Medulla oblongata (tissue), 1 donor: ENCODE measurements around the gene RFT1.

Source experiments
- DNase-seq: peaks from one replicate; pipeline ENCODE4 v3.0.0-alpha.2; 2015; ENCODE audit errors: extremely low spot score

The RFT1 gene

DNA sequence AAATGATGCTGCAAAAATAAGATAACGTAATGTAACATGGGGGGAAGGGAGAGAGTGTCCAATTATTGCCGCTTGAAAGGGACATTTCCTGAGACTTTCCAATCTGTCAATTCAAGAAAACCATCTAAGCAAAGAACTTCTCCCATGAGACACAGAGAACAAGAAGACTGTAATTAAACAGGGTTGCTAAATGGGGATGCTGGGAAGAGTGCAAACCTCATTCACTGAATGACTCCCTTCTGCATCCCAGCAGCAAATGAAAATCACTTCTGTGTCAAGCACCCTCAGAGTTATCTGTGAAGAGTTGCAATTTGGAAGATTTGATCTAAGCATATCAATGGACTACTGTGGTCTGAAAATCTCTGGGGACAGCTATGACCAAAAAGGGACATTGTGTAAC lies 3.6 kb downstream of the RFT1 start:
- no peak for DNase-seq

GRCh38 chr3:53123953-53124352 lies 6.3 kb downstream of the RFT1 start:
- DNase-seq, result no peak

DNA sequence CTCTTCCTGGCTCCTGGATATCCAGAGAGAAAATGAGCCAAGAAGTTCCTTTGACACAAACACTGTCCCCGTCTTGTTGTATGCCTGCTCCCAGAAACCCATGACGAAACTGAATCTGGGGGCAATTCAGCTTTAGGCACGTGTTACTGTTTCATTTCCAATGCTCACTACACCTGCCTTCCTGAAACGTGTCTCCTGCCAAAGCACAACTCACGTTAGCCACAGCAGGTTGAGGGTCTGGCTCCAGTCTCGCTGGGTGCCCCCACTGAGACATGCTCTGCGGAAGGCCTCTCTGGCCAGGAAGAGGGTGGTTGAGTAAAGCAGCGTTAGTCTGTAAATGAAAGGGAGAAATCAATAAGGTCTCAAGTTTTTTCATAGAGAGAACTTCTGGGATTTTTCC lies 6.7 kb downstream of the RFT1 start:
- no peak for DNase-seq

- DNase-seq, result no peak
These were observed 7.3 kb downstream of the RFT1 start for GRCh38 chr3:53122933-53123305.

- DNase-seq, result no peak
These were observed 7.8 kb downstream of the RFT1 start for GRCh38 chr3:53122255-53122932.

DNA sequence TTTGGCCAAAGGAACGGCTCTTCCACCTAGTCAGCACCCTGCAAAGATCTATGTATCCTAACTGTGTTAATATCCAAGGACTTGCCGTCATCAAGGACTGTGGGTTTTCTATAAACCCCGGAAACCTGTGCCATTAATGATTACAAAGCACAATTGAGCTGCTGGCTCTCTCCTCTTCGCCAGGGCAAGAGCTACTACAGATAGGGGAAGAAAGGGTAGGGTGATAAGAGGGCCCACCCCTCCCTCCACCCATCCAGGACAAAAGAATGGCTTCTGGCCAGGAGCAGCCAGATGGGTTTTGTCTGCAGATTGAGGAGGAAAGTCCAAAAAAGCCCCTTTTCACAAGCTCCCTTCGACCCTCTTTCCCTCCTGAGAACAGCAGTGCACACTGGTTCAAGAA lies 9.9 kb downstream of the RFT1 start:
- no peak for DNase-seq

GRCh38 chr3:53116956-53117355 lies 13.3 kb downstream of the RFT1 start:
- no peak for DNase-seq

DNA sequence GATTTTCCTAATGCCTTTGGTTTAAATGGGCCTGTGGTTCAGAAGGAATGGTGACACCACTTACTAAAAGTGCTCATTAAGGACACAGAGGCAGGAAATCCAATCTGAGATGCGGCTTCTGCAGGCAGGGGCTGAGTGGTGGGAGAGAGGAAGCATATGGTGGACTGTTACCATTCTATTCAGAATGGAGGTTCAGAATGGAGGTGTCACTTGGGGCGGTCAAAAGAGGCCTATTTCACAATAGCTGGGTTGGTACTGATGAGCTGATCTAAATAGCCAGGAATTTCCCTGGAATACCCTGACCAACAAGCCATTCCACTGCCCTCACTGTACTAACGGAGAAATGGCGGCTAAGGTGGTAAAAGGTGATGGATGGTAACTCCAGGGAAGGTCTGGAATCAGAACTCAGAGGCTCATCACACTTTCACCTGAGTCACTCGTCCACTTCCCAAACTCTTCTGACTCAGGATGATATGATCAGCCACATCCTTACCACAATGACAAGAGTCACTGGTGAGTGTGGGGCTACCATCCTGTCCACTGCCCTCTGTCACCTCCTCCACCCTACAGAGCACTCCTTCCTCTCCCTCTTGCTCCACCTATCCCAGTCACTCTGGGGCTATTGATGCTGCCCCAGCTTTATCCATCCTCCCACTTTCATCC lies 15.7 kb downstream of the RFT1 start:
- DNase-seq, result no peak

DNA sequence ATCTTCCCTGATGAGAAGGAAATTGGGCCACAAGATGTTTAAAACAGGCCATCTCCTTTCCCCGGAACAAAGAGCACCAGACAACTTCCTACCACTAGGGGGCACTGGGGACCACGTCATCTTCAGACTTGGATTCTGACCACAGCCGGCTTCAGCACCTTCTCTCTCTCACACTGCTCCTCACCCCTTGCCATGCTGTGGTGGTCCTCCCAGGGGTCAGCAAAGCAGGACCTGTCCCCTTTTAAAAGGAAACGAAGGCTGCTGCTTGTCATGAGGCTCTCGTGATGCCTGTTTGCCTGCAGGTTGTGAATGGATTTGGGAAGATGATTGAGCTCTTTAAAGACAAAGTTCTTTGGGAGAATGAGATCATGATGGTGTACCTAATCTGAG lies 16.2 kb downstream of the RFT1 start:
- DNase-seq, result peak; percentile 92

GRCh38 chr3:53113293-53114010 lies 16.8 kb downstream of the RFT1 start:
- peak; percentile 49 for DNase-seq

DNA sequence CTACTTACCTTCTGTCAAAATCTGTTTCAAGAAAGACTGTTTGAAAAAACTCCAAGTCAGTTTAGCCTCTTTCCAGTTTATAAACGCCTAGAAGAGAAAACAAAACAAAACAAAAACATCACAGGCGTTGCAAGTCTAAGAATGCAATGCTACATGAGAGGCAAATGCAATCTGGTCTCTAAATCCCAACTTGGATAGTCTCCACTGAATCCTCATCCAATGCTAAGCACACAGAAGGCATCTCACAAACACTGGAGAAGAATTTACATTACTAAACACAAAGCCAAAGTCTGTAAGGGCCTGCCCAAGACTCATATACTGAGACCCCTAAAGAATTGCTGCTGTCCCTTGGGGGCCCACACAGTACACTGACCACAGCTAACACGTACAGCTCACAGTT lies 18.4 kb downstream of the RFT1 start:
- no peak for DNase-seq

- peak; percentile 65 for DNase-seq
These were observed 20.1 kb downstream of the RFT1 start for GRCh38 chr3:53109891-53110771.

GRCh38 chr3:53109190-53109589 lies 21.0 kb downstream of the RFT1 start:
- no peak for DNase-seq

- DNase-seq, result no peak
These were observed 25.5 kb downstream of the RFT1 start for GRCh38 chr3:53104762-53105161.

DNA sequence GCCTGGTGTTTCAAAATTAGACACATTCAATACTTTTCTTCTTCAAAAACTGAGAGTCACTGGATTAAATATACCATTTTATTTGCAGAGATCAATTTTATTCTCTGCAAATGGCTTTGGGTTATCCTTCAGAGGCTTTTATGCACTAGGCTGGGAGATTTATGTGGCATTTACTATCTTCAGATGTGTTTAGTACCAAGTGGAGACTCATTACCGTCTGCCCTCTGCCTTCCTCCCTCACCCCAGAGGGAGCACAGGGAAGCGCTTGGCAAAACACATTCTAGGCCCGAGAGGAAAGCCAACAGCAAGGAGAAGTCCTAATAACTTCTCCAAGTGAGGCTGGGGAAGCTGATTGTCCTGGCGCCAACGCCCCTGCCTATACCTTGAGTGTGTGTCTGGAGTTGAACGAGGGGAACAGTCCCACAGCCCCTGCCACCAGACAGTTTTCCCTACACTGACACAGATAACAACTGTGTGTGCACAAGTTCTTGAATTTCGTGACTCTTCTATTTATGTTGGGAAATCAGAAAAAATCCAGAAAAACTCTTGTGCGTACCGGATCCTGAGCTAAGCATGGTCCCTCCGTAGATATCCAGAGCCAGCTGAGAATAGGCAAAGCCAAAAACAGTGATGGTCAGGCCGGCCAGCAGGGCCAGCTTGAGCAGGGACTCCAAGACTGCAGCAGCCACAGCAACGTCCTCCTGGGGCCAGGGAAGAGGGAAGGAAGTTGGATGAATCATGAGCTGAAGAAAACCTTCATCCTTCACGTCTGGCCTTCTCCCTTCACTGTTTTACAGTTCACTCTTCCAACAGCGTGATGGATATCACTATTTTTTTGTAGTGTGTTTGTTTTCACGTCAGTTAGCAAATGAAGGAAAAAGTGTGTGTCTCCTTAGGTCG lies 26.6 kb downstream of the RFT1 start:
- no peak for DNase-seq

GRCh38 chr3:53102601-53103147 lies 27.6 kb downstream of the RFT1 start:
- DNase-seq, result no peak

GRCh38 chr3:53101956-53102355 lies 28.3 kb downstream of the RFT1 start:
- no peak for DNase-seq

- DNase-seq, result no peak
These were observed 29.3 kb downstream of the RFT1 start for GRCh38 chr3:53100818-53101466.

GRCh38 chr3:53097887-53098286 lies 32.3 kb downstream of the RFT1 start:
- no peak for DNase-seq

- no peak for DNase-seq
These were observed 37.3 kb downstream of the RFT1 start for GRCh38 chr3:53092942-53093341.
